Measurements from ENCODE around the gene IFI6. TPM values are rescaled to one million over a fixed set of nuclear protein-coding genes. Genes with fewer than 3 reads are reported as not detected.

The IFI6 gene
- total and polyA plus RNA-seq, 2 of the 13 experiments (the other 11 are each of a cell fraction or from before 2014, with no cell fraction given) = 12.9 to 13.2 TPM

DNA sequence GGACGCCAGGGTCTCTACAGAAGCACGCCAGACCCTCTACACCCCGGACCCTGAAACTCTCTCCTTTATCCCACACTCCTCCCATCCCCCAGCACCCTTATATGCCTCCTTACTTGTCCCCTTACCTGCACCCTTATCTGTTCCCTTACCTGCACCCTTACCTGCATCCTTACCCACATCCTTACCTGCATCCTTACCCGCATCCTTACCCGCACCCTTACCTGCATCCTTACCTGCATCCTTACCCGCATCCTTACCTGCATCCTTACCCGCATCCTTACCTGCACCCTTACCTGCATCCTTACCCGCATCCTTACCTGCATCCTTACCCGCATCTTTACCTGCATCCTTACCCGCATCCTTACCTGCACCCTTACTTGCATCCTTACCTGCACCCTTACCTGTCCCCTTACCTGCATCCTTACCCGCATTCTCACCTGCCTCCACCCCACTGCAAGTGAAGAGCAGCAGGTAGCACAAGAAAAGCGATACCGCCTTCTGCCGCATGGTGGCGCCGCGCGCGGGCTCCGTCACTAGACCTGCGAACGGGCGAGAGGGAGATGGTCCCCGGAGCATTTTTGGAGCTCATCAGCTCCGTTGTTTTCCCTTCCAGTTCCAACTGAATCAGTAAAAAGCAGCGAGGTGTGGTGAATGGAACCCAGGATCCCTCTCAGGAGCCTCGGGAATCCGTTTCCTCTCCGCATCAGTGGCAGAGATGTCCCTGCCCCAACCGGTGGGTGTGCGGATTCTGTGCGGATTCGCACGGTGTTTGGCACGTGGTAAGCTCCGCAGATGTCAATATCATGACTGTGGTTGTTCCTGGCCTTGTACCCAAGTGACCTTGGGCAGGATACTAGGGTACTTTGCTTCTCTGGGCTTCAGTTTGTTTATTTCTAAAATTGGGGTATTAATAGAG lies 2.9 kb downstream of the IFI6 start (continued):
- TF ChIP-seq FOXJ3 (CRISPR knock-in tag; IDR thresholded peaks at IDR 0.05; ENCODE audit: borderline replicate concordance) (no peak), PRPF4 (IDR thresholded peaks at IDR 0.05; ENCODE audit: low read depth, low read length, poor library complexity, severe bottlenecking) (no peak), THYN1 (CRISPR knock-in tag; IDR thresholded peaks at IDR 0.05; ENCODE audit: borderline replicate concordance, low read depth) (no peak), SOX13 (IDR thresholded peaks at IDR 0.05) (no peak), SOX13 (CRISPR knock-in tag; conservative IDR thresholded peaks at IDR 0.05 in 1 of 2, IDR thresholded peaks at IDR 0.05 in 1 of 2) (peak in 1 of 2 experiments; percentile 15; a peak in 1 of 4 replicates), HOXA3 (CRISPR knock-in tag; IDR thresholded peaks at IDR 0.05) (0 out of 2 replicates have a peak, but pooled peaks have one; percentile 33), NFE2L2 (IDR thresholded peaks at IDR 0.05; ENCODE audit: low read length) (no peak), RBM22 (optimal IDR thresholded peaks at IDR 0.05; ENCODE audit: low read length) (no peak), ZNF749 (CRISPR knock-in tag; IDR thresholded peaks at IDR 0.05; ENCODE audit: borderline replicate concordance) (no peak), ZNF589 (CRISPR knock-in tag; conservative IDR thresholded peaks at IDR 0.05) (0 out of 2 replicates have a peak, but pooled peaks have one; percentile 19), BORCS8-MEF2B (CRISPR knock-in tag; IDR thresholded peaks at IDR 0.05) (peak; percentile 34; the same call in 1 of the 2 replicates), HMGA1 (CRISPR knock-in tag; conservative IDR thresholded peaks at IDR 0.05) (no peak), PHB2 (IDR thresholded peaks at IDR 0.05; ENCODE audit: partially characterized antibody) (no peak), IRF2 (CRISPR knock-in tag; IDR thresholded peaks at IDR 0.05) (0 out of 2 replicates have a peak, but pooled peaks have one; percentile 34), PHF8 (CRISPR knock-in tag; IDR thresholded peaks at IDR 0.05) (no peak), GZF1 (CRISPR knock-in tag; IDR thresholded peaks at IDR 0.05) (no peak), U2AF1 (optimal IDR thresholded peaks at IDR 0.05; ENCODE audit: low read depth, low read length) (no peak), YEATS4 (CRISPR knock-in tag; IDR thresholded peaks at IDR 0.05; ENCODE audit: borderline replicate concordance) (0 out of 2 replicates have a peak, but pooled peaks have one; percentile 27)
- TF ChIP-seq, protein P1, sequence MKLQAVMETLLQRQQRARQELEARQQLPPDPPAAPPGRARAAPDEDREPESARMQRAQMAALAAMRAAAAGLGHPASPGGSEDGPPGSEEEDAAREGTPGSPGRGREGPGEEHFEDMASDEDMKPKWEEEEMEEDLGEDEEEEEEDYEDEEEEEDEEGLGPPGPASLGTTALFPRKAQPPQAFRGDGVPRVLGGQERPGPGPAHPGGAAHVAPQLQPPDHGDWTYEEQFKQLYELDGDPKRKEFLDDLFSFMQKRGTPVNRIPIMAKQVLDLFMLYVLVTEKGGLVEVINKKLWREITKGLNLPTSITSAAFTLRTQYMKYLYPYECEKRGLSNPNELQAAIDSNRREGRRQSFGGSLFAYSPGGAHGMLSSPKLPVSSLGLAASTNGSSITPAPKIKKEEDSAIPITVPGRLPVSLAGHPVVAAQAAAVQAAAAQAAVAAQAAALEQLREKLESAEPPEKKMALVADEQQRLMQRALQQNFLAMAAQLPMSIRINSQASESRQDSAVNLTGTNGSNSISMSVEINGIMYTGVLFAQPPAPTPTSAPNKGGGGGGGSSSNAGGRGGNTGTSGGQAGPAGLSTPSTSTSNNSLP (IDR thresholded peaks at IDR 0.05; ENCODE audit: low read depth, low read length) = no peak
- TF ChIP-seq, protein P2, sequence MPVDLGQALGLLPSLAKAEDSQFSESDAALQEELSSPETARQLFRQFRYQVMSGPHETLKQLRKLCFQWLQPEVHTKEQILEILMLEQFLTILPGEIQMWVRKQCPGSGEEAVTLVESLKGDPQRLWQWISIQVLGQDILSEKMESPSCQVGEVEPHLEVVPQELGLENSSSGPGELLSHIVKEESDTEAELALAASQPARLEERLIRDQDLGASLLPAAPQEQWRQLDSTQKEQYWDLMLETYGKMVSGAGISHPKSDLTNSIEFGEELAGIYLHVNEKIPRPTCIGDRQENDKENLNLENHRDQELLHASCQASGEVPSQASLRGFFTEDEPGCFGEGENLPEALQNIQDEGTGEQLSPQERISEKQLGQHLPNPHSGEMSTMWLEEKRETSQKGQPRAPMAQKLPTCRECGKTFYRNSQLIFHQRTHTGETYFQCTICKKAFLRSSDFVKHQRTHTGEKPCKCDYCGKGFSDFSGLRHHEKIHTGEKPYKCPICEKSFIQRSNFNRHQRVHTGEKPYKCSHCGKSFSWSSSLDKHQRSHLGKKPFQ (CRISPR knock-in tag; IDR thresholded peaks at IDR 0.05; ENCODE audit: insufficient replicate concordance) = no peak
- TF ChIP-seq, protein P3, sequence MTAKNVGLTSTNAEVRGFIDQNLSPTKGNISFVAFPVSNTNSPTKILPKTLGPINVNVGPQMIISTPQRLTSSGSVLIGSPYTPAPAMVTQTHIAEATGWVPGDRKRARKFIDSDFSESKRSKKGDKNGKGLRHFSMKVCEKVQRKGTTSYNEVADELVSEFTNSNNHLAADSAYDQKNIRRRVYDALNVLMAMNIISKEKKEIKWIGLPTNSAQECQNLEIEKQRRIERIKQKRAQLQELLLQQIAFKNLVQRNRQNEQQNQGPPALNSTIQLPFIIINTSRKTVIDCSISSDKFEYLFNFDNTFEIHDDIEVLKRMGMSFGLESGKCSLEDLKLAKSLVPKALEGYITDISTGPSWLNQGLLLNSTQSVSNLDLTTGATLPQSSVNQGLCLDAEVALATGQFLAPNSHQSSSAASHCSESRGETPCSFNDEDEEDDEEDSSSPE (CRISPR knock-in tag; IDR thresholded peaks at IDR 0.05) = no peak
- TF ChIP-seq, protein P4, sequence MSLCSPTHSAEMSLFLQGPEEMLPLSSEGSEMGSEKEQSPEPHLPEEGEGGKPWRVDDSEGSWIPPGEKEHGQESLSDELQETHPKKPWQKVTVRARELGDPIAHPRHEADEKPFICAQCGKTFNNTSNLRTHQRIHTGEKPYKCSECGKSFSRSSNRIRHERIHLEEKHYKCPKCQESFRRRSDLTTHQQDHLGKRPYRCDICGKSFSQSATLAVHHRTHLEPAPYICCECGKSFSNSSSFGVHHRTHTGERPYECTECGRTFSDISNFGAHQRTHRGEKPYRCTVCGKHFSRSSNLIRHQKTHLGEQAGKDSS (CRISPR knock-in tag; IDR thresholded peaks at IDR 0.05; ENCODE audit: borderline replicate concordance, low read depth) = peak; percentile 29; the same call in 1 of the 2 replicates
- TF ChIP-seq, protein P5, sequence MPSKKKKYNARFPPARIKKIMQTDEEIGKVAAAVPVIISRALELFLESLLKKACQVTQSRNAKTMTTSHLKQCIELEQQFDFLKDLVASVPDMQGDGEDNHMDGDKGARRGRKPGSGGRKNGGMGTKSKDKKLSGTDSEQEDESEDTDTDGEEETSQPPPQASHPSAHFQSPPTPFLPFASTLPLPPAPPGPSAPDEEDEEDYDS (CRISPR knock-in tag; IDR thresholded peaks at IDR 0.05) = no peak
